Measurements from ENCODE around the gene SVOPL.

Gene SVOPL

DNA sequence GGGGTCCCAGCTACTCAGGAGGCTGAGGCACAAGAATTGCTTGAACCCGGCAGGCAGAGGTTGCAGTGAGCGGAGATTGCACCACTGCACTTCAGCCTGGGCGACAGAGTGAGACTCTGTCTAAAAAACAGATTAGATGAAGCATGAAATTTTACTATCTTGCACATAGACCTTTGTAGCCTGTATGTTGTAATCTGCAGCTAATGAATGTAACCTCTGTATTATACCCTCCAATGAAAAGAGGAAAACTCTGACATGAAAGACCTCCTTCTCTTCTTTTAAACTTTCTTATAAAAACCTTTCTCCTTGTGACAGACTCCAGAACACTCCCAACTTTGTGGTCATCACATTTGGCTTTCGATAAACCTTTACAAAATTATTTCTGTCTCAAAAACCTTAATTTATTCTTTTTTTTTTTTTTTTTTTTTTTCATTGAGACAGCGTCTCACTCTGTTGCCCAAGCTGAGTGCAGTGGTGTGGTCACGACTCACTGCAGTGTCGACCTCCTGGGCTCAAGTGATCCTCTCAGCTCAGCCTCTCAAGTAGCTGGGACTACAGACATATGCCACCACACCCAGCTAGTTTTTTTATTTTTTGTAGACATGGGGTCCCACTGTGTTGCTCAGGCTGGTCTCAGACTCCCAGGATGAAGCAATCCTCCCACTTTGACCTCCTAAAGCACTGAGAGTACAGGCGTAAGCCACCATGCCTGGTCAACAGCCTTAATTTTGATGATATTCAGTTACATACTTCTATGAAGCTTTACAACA lies 97.4 kb downstream of the SVOPL start:
- no peak overlapping the region for H3K4me3 ChIP-seq (ENCODE audit: low read depth, low read length)
- no peak for TF ChIP-seq CTCF (IDR thresholded peaks at IDR 0.05; ENCODE audit: insufficient read depth, low read depth, low read length, missing control alignments)
- no peak for DNase-seq (ENCODE audit: low read depth)

DNA sequence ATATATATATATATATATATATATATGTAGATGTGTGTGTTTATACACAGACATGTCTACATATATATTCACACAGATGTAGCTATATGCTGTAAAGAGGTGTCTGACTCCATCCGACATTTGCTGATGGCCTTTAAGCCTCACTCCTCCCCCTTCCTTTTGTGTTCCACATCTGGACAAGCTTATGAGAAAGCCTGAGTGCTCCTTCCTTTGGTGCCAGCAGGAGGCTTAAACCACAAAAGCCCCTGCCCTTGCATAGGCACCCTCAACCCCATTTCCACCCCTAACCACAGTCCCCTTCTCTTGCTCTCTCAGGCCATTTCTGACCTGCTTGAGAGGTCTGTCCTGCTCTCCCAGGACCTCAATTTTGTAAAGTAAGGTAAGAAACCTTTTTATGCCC lies 98.7 kb downstream of the SVOPL start:
- H3K4me3 ChIP-seq (ENCODE audit: low read depth, low read length) = no peak overlapping the region
- no peak for TF ChIP-seq CTCF (IDR thresholded peaks at IDR 0.05; ENCODE audit: insufficient read depth, low read depth, low read length, missing control alignments)
- no peak for DNase-seq (ENCODE audit: low read depth)

DNA sequence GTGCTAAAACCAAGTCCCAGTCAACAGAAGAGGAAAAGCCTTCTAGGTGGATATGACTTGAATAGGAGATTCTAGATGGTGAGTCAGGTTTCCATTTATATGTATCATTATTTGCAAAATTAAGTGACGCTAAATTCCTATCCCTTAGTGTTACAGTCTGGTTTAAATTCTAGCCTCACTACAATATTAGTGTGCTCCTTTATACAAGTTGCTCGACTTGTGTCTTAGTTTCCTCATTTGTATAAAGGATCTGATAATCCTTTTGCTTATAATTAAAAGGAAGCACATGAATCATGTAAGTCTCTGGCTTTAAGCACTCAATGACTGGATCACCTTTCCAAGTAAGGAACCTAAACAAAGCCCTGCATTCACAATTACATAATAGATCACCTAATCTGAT lies 105.7 kb downstream of the SVOPL start:
- DNase-seq (ENCODE audit: low read depth) = no peak
- H3K4me3 ChIP-seq (ENCODE audit: low read depth, low read length) = no peak overlapping the region
- TF ChIP-seq CTCF (IDR thresholded peaks at IDR 0.05; ENCODE audit: insufficient read depth, low read depth, low read length, missing control alignments) = no peak

GRCh38 chr7:138590154-138590553 lies 111.0 kb downstream of the SVOPL start:
- no peak for DNase-seq (ENCODE audit: low read depth)
- H3K4me3 ChIP-seq (ENCODE audit: low read depth, low read length) = no peak overlapping the region
- TF ChIP-seq CTCF (IDR thresholded peaks at IDR 0.05; ENCODE audit: insufficient read depth, low read depth, low read length, missing control alignments) = no peak

DNA sequence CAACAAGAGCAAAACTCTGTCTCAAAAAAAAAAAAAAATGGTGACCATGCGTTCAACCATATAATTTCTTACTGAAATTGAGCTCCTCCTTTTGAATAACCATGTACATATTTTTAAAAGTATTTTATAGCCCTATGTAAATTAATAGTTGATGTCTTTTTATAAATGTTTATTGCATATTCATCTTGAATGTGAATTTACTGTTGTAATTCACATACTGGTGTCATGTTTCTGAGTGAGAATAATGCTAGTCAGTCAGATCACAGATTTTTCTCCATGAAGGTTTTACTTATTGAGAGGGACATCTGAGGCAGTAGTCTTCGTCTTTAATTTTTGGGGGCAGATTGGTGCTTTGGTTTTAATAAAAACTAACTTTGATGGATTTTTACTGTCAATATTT lies 112.2 kb downstream of the SVOPL start:
- no peak overlapping the region for H3K4me3 ChIP-seq (ENCODE audit: low read depth, low read length)
- TF ChIP-seq CTCF (IDR thresholded peaks at IDR 0.05; ENCODE audit: insufficient read depth, low read depth, low read length, missing control alignments) = no peak
- DNase-seq (ENCODE audit: low read depth) = no peak

GRCh38 chr7:138587485-138587884 lies 113.7 kb downstream of the SVOPL start:
- TF ChIP-seq CTCF (IDR thresholded peaks at IDR 0.05; ENCODE audit: insufficient read depth, low read depth, low read length, missing control alignments) = no peak
- H3K4me3 ChIP-seq (ENCODE audit: low read depth, low read length) = no peak overlapping the region
- no peak for DNase-seq (ENCODE audit: low read depth)

All from GM12865 (cell line).